Endodermal cell (in vitro differentiated cells): Measurements from ENCODE around the gene GRIK3. TPM values are rescaled to one million over a fixed set of nuclear protein-coding genes. Genes with fewer than 3 reads are reported as not detected.

ENCODE experiments used
- DNase-seq: peaks from one replicate; pipeline ENCODE4 v3.0.0-alpha.2; 2017
- H3K27ac ChIP-seq: 2 replicates; pipeline ENCODE4 v1.5.1; 2013; ENCODE audit warnings: mild to moderate bottlenecking, low read depth, low read length, moderate library complexity
- H3K27me3 ChIP-seq: 2 replicates; pipeline ENCODE4 v1.6.1; 2013; ENCODE audit warnings: mild to moderate bottlenecking, low read length, moderate library complexity; ENCODE audit not compliant: insufficient read depth, control insufficient read depth, poor library complexity, severe bottlenecking
- H3K36me3 ChIP-seq: 2 replicates; pipeline ENCODE4 v1.7.0; 2013; ENCODE audit warnings: mild to moderate bottlenecking, low read length, moderate library complexity; ENCODE audit not compliant: control insufficient read depth, insufficient read depth
- H3K4me1 ChIP-seq: one replicate; pipeline ENCODE4 v1.7.0; 2013; ENCODE audit warnings: low read length; ENCODE audit not compliant: control insufficient read depth, insufficient read depth
- H3K4me3 ChIP-seq: 2 replicates; pipeline ENCODE4 v1.5.1; 2013; ENCODE audit warnings: mild to moderate bottlenecking, low read length, moderate library complexity
- H3K9ac ChIP-seq: 2 replicates; pipeline ENCODE4 v1.6.1; 2013; ENCODE audit warnings: mild to moderate bottlenecking, low read length, moderate library complexity; ENCODE audit not compliant: poor library complexity, severe bottlenecking; ENCODE audit errors: extremely low read depth
- H3K9me3 ChIP-seq: 2 replicates; pipeline ENCODE4 v1.6.1; 2013; ENCODE audit warnings: mild to moderate bottlenecking, low read length, moderate library complexity; ENCODE audit not compliant: control insufficient read depth
- H3K27ac Mint-ChIP-seq: 2 replicates; pipeline ENCODE4 v1.8.0; 2020; ENCODE audit warnings: mixed read lengths
- H3K27me3 Mint-ChIP-seq: 2 replicates; pipeline ENCODE4 v1.8.0; 2021; ENCODE audit warnings: mild to moderate bottlenecking, mixed read lengths; ENCODE audit not compliant: insufficient read depth
- H3K36me3 Mint-ChIP-seq: 2 replicates; pipeline ENCODE4 v1.8.0; 2020; ENCODE audit warnings: low read depth, mixed read lengths
- H3K4me1 Mint-ChIP-seq: 2 replicates; pipeline ENCODE4 v1.8.0; 2020; ENCODE audit warnings: mixed read lengths
- H3K4me3 Mint-ChIP-seq: 2 replicates; pipeline ENCODE4 v1.8.0; 2020; ENCODE audit warnings: mild to moderate bottlenecking, moderate library complexity, mixed read lengths
- H3K9me3 Mint-ChIP-seq: 2 replicates; pipeline ENCODE4 v1.8.0; 2020; ENCODE audit warnings: mild to moderate bottlenecking, mixed read lengths
- WGBS, 2 experiments: methylation state at CpG; one replicate each; pipeline versions ENCODE4 v1.1.5 to v1.1.7; 2013; ENCODE audit warnings: missing lambda C conversion rate in 2 of 2, mixed read lengths in 1 of 2; ENCODE audit not compliant: insufficient coverage in 1 of 2, insufficient read length in 1 of 2; 5-methylcytosine and 5-hydroxymethylcytosine counted together
- total RNA-seq, 2 donors: library from RNA; stranded (reverse); fragmentation: NEBNext Ultra II Directional in 1 of 2; extraction: Animal tissue kit (Norgen Biotek cat#: 25700) in 1 of 2; gene quantifications; 2 replicates in 1 of 2; 3 replicates in 1 of 2; pipeline ENCODE4 v1.2.1, GENCODE V29; 2021
- TF ChIP-seq, protein P1 (sequence below): fragments of 200-600 bp; sonication (generic); conservative IDR thresholded peaks from 2 replicates; pipeline ENCODE4 v1.5.0; 2021; ENCODE audit warnings: antibody characterized with exemption, mild to moderate bottlenecking

The GRIK3 gene
- total RNA-seq, 2 donors from 2014 or later = 13.4 to 32.4 TPM

DNA sequence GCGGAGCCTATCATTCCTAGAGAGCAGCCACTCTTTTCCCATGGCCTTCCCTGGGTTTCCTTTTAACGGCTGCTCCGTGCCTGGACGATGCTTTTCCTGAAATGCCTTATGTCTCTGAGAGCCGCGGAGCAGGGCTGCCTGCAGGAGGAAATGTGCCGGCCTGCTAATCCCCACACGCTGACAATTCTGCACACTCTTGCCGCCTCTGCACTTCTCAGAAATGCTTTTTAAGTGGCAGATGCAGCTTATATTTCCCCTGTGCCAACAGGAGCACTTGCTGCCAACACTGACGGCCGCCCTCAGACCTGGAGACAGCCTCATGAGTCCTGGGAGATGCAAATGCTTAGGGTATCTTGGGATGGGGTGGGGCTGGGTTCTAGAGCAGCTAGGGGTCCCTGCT, 253.2 kb downstream of the GRIK3 start:
- peaks cover 4% of the 10 kb centered on the region for H3K27me3 Mint-ChIP-seq

DNA sequence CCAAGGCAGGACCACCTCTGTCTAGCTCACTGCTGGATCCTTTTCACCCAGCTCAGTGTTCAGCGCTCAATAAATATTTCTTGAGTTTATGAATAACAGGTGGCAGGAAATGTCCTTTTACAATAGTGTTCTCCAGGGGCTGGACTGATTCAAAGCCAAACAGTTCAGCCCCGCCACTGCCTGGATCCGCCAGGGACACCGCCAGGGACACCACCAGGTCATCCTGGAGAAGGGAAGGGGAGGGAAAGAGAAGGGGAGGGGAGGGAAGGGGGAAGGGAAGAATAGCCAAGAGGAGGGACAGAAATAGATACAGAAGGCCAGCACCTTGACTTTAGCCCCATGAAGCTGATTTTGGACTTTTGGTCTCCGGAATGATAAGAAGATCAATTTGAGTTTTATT, 255.6 kb downstream of the GRIK3 start:
- Histone ChIP-seq H3K4me1 (peaks cover 10% of the 10 kb centered on the region), H3K9ac (no peak overlapping the region), H3K27me3 (no peaks in the 10 kb centered on the region), H3K4me3 (no peak overlapping the region), H3K9me3 (no peaks in the 10 kb centered on the region), H3K36me3 (no peaks in the 10 kb centered on the region), H3K27ac (no peak overlapping the region)
- Mint-ChIP-seq H3K36me3 (no peaks in the 10 kb centered on the region), H3K27ac (no peak overlapping the region), H3K4me3 (no peak overlapping the region), H3K4me1 (peaks cover 40% of the 10 kb centered on the region), H3K9me3 (no peaks in the 10 kb centered on the region), H3K27me3 (peaks cover 4% of the 10 kb centered on the region)
- no peak for DNase-seq
- WGBS, 2 experiments = 83 to 89% methylated on average over 5 of the region's 5 CpGs
- TF ChIP-seq, protein P1, sequence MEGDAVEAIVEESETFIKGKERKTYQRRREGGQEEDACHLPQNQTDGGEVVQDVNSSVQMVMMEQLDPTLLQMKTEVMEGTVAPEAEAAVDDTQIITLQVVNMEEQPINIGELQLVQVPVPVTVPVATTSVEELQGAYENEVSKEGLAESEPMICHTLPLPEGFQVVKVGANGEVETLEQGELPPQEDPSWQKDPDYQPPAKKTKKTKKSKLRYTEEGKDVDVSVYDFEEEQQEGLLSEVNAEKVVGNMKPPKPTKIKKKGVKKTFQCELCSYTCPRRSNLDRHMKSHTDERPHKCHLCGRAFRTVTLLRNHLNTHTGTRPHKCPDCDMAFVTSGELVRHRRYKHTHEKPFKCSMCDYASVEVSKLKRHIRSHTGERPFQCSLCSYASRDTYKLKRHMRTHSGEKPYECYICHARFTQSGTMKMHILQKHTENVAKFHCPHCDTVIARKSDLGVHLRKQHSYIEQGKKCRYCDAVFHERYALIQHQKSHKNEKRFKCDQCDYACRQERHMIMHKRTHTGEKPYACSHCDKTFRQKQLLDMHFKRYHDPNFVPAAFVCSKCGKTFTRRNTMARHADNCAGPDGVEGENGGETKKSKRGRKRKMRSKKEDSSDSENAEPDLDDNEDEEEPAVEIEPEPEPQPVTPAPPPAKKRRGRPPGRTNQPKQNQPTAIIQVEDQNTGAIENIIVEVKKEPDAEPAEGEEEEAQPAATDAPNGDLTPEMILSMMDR = no peak

More for the DNA sequence above, 253.2 kb downstream of the GRIK3 start:
- no peaks in the 10 kb centered on the region for H3K36me3 ChIP-seq
- no peak overlapping the region for H3K4me3 ChIP-seq
- no peaks in the 10 kb centered on the region for H3K27me3 ChIP-seq
- Mint-ChIP-seq H3K27ac (no peak overlapping the region), H3K36me3 (no peaks in the 10 kb centered on the region), H3K4me3 (no peak overlapping the region), H3K9me3 (no peaks in the 10 kb centered on the region), H3K4me1 (peaks cover 27% of the 10 kb centered on the region)
- H3K4me1 ChIP-seq = peaks cover 5% of the 10 kb centered on the region
- H3K9ac ChIP-seq = no peak overlapping the region
- no peaks in the 10 kb centered on the region for H3K9me3 ChIP-seq
- TF ChIP-seq, protein P1 = no peak
- no peak for DNase-seq
- no peak overlapping the region for H3K27ac ChIP-seq
- 87 to 92% methylated on average over 11 of the region's 11 CpGs for WGBS, 2 experiments

DNA sequence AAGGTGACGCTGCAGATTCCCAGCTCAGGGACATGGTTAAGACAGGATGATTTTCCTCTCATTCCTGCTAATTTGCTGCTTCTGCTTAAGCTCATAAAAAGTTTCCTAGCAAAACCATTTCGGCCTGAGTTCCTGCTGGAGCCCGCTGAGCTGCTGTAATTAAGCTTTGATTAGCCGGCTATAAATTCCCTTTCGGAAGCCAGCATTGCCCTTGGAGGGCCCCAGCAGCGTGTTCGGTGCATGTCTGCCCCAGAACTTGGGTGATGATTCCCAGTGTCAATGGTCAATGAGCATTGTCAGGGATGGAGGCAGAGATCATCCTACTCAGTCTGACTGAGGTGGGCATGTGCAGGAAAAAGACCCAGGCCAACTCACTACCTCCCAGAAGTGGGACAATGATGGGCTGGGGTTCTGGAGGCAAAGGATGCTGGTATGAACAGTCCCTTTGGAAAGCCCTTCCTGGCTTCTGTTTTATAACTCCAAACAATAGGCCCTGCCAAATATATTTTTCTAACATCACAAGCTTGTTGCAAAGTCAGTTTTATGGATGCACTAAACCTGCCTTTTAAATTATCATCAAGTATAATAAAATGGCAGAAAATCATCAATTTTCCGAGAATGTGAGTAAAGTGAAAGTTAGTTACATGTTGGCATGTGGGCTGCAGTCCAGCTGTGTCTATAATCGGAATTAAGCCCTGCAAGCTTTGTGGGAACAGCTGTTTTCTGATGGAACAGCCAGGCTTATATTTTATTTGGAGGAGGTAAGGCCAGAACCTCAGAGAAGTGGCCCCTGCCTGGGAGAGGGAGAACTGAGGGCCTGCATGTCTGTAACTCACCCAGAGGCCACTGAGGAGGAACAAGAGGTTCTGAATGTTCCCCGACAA, 257.1 kb downstream of the GRIK3 start:
- Mint-ChIP-seq H3K9me3 (no peaks in the 10 kb centered on the region), H3K36me3 (no peaks in the 10 kb centered on the region), H3K4me1 (peaks cover 42% of the 10 kb centered on the region), H3K27me3 (peaks cover 3% of the 10 kb centered on the region), H3K4me3 (no peak overlapping the region), H3K27ac (no peak overlapping the region)
- Histone ChIP-seq H3K4me1 (peaks cover 14% of the 10 kb centered on the region), H3K4me3 (no peak overlapping the region), H3K27me3 (no peaks in the 10 kb centered on the region), H3K9me3 (no peaks in the 10 kb centered on the region), H3K36me3 (no peaks in the 10 kb centered on the region), H3K9ac (no peak overlapping the region), H3K27ac (no peak overlapping the region)
- TF ChIP-seq, protein P1 = no peak
- DNase-seq = no peak
- WGBS, 2 experiments = 85 to 90% methylated on average over 7 to 10 of the region's 10 CpGs
